Measurements from ENCODE around the gene SIX1. TPM values are rescaled to one million over a fixed set of nuclear protein-coding genes. Genes with fewer than 3 reads are reported as not detected.

Gene SIX1
- total and polyA plus RNA-seq, 2 of the 4 experiments (the other 2 are of a cell fraction), result 7.7 to 15.0 TPM

DNA sequence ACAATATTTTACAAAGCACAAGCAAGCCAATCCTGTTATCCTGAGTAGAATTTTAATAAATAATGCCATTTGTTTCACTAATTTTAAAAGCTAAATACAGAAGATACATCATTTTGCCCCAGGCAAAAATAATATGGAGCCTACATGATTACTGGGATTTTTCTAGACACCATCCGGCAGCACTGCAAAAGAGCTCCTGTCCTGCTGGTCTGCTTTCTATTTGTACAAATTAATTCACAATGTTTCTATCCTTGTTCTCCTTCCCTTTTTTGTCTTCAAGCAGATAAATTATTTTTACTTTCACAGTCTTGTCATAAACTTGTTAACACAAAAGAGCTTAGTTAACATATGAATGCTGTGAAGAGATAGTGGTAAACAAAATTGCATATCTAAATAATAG lies 4.6 kb downstream of the SIX1 start:
- H3K14ac ChIP-seq (replicated peaks; ENCODE audit: low read depth, low read length), result no peak overlapping the region
- H3K36me3 ChIP-seq (ENCODE audit: control insufficient read depth, insufficient read depth, low read length), result peaks cover 40% of the 10 kb centered on the region
- no peak overlapping the region for H4K5ac ChIP-seq (ENCODE audit: low read depth, low read length)
- peaks cover 7% of the 10 kb centered on the region; the same call in 1 of the 2 replicates for H3K9me1 ChIP-seq (ENCODE audit: insufficient read depth, low read length)
- no peak overlapping the region for H2BK120ac ChIP-seq (ENCODE audit: low read depth, low read length)
- BruUV-seq (replicated peaks), result no TSS peak
- H3K4ac ChIP-seq (ENCODE audit: low read depth, low read length), result no peak overlapping the region
- H2BK20ac ChIP-seq (ENCODE audit: low read depth, low read length), result no peak overlapping the region
- POLR2A ChIA-PET (ENCODE audit: unreplicated experiment), result no interaction called here
- no peak overlapping the region for H3K23ac ChIP-seq (ENCODE audit: low read depth, low read length)
- H4K8ac ChIP-seq (ENCODE audit: low read depth in 2 of 2, low read length in 2 of 2), result no peak overlapping the region
- DNase-seq, result no peak
- ATAC-seq (ENCODE audit: low read depth), result no peak
- H4K20me1 ChIP-seq (ENCODE audit: insufficient read depth, low read length), result peaks cover 38% of the 10 kb centered on the region
- no peak overlapping the region for H3K4me3 ChIP-seq (ENCODE audit: insufficient read depth, low read depth, low read length)
- dilution Hi-C loops (cut with HindIII; ENCODE audit: low sequenced_read_pairs, unreplicated experiment) (loop anchor here (25.0 kb wide), 1 partner anchor 393 kb away; no protein-coding TSS in a partner anchor), intact Hi-C loops (cut with micrococcal nuclease) (loop anchor here (5.0 kb wide), 3 partner anchors 458 to 608 kb away; no protein-coding TSS in a partner anchor), in situ Hi-C loops (cut with MboI; ENCODE audit: low sequenced_read_pairs) (loop anchor here (25.0 kb wide), 2 partner anchors 343 to 918 kb away; partner anchors contain the start of genes SLC38A6 and TRMT5)
- no peak overlapping the region for H2AK5ac ChIP-seq (ENCODE audit: low read depth, low read length)
- H3K4me1 ChIP-seq (ENCODE audit: control insufficient read depth, insufficient read depth, low read length), result peaks cover 11% of the 10 kb centered on the region
- WGBS, 2 experiments (ENCODE audit: extremely low coverage in 2 of 2, insufficient read length in 1 of 2), result no CpG with 5 or more reads among the region's 1 CpG
- H2BK15ac ChIP-seq (ENCODE audit: low read depth, low read length), result no peak overlapping the region
- H3K9ac ChIP-seq (ENCODE audit: low read depth, low read length), result no peak overlapping the region
- H3K56ac ChIP-seq (ENCODE audit: extremely low read depth, insufficient read depth, low read length), result no peak overlapping the region
- TF ChIP-seq MAZ (IDR thresholded peaks at IDR 0.05; ENCODE audit: borderline replicate concordance, low read depth, low read length) (no peak), CHD1 (IDR thresholded peaks at IDR 0.05; ENCODE audit: low read depth, low read length) (no peak), RFX5 (IDR thresholded peaks at IDR 0.05; ENCODE audit: low read depth, low read length) (no peak), BHLHE40 (IDR thresholded peaks at IDR 0.05; ENCODE audit: low read depth, low read length) (no peak), CEBPB (IDR thresholded peaks at IDR 0.05; ENCODE audit: low read depth, low read length) (no peak)
- TF ChIP-seq, protein P1, sequence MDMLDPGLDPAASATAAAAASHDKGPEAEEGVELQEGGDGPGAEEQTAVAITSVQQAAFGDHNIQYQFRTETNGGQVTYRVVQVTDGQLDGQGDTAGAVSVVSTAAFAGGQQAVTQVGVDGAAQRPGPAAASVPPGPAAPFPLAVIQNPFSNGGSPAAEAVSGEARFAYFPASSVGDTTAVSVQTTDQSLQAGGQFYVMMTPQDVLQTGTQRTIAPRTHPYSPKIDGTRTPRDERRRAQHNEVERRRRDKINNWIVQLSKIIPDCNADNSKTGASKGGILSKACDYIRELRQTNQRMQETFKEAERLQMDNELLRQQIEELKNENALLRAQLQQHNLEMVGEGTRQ (IDR thresholded peaks at IDR 0.05; ENCODE audit: low read depth, low read length), result no peak
- H4K91ac ChIP-seq (ENCODE audit: insufficient read depth, low read depth, low read length), result no peak overlapping the region
- H2AFZ ChIP-seq (replicated peaks; ENCODE audit: low read length, poor library complexity), result no peak overlapping the region
- no peak overlapping the region for H3K27ac ChIP-seq (ENCODE audit: insufficient read depth, low read length)
- H3K9me3 ChIP-seq (ENCODE audit: control insufficient read depth, insufficient read depth, low read length), result no peaks in the 10 kb centered on the region
- H2BK5ac ChIP-seq (ENCODE audit: low read depth, low read length, poor library complexity, severe bottlenecking), result no peak overlapping the region
- H3K4me2 ChIP-seq (ENCODE audit: low read depth, low read length), result peak overlapping the region; percentile 51
- no peak overlapping the region for H3K18ac ChIP-seq (ENCODE audit: low read depth, low read length)
- H3K27me3 ChIP-seq (ENCODE audit: control insufficient read depth, insufficient read depth, low read length), result no peaks in the 10 kb centered on the region
- CTCF ChIA-PET, result interaction anchor here (1.0 kb wide), 1 partner anchor 13 kb away, joined by 3 read pairs; no protein-coding TSS in a partner anchor
- peaks cover 17 to 55% of the 10 kb centered on the region in 2 experiments for H3K79me1 ChIP-seq (ENCODE audit: low read depth in 1 of 2, low read length in 2 of 2)
- H2AK9ac ChIP-seq (replicated peaks; ENCODE audit: low read depth, low read length, poor library complexity), result no peak overlapping the region
